IPS-NIHi7 (cell line): ENCODE data around the gene KISS1R.
A peak's percentile ranks its signal among the peaks of the same experiment; 100 is the strongest.
"Not testable (repeated sequence)": the region's sequence is repeated elsewhere in the genome, so short reads cannot be mapped to it uniquely, and the experiment has no call there.

Source experiments
- DNase-seq: peaks from one replicate; pipeline ENCODE4 v3.0.0; 2012; ENCODE audit warnings: mixed read lengths; ENCODE audit errors: extremely low spot score

KISS1R gene

GRCh38 chr19:881385-882071, 35.6 kb upstream of the KISS1R start:
- DNase-seq, result no peak

GRCh38 chr19:882871-883497, 34.1 kb upstream of the KISS1R start:
- no peak for DNase-seq

- peak; percentile 54 for DNase-seq
Measured at GRCh38 chr19:883661-884211, 33.4 kb upstream of the KISS1R start.

- DNase-seq, result no peak
Measured at GRCh38 chr19:884420-885211, 32.5 kb upstream of the KISS1R start.

- no peak for DNase-seq
Measured at GRCh38 chr19:885536-886224, 31.5 kb upstream of the KISS1R start.

GRCh38 chr19:887072-887471, 30.1 kb upstream of the KISS1R start:
- no peak for DNase-seq

- no peak for DNase-seq
Measured at GRCh38 chr19:887599-887998, 29.5 kb upstream of the KISS1R start.

- DNase-seq, result no peak
Measured at GRCh38 chr19:888581-889385, 28.4 kb upstream of the KISS1R start.

- no peak for DNase-seq
Measured at GRCh38 chr19:889662-890295, 27.4 kb upstream of the KISS1R start.

- DNase-seq, result no peak
Measured at GRCh38 chr19:890831-891230, 26.3 kb upstream of the KISS1R start.

GRCh38 chr19:891421-892200, 25.5 kb upstream of the KISS1R start:
- not testable (repeated sequence) for DNase-seq

- DNase-seq, result no peak
Measured at GRCh38 chr19:892243-892893, 24.8 kb upstream of the KISS1R start.

- DNase-seq, result peak; percentile 99
Measured at GRCh38 chr19:892894-893689, 24.0 kb upstream of the KISS1R start, which contains the start of the genes MED16 and RNU6-9. Gene MED16, minus strand, starts transcription at chr19:893187. Its CDS starts 2,056 bp downstream, at chr19:891131. Gene RNU6-9, plus strand, starts transcription at chr19:893484.

GRCh38 chr19:896434-896833, 20.7 kb upstream of the KISS1R start:
- DNase-seq, result no peak

GRCh38 chr19:896999-897398, 20.1 kb upstream of the KISS1R start:
- DNase-seq, result no peak

GRCh38 chr19:897442-898039, 19.6 kb upstream of the KISS1R start:
- DNase-seq, result no peak

GRCh38 chr19:898663-899062, 18.5 kb upstream of the KISS1R start:
- no peak for DNase-seq
